AG04450 (cell line): ENCODE measurements around the gene MYPOP. TPM values are rescaled to one million over a fixed set of nuclear protein-coding genes. Genes with fewer than 3 reads are reported as not detected.

Source experiments
- CTCF ChIA-PET: fragments of 300-600, 350-600 bp; formaldehyde crosslinking; extraction: SDS; loops from one replicate; lab custom pipeline; 2022; ENCODE audit warnings: antibody characterized with exemption, inconsistent platforms; lab: Charles Lee
- POLR2A ChIA-PET: fragments of 350-600 bp; formaldehyde crosslinking; extraction: SDS; loops from one replicate; lab custom pipeline; 2021; ENCODE audit warnings: antibody characterized with exemption, inconsistent platforms; lab: Yijun Ruan, JAX
- DNase-seq: peaks from one replicate; pipeline ENCODE4 v3.0.0-alpha.2; 2011; ENCODE audit warnings: low read depth, low spot score
- H3K27ac ChIP-seq: one replicate; pipeline ENCODE4 v1.5.1; 2012; ENCODE audit warnings: low read depth, low read length, control low read depth
- H3K27me3 ChIP-seq: one replicate; pipeline ENCODE4 v1.6.0; 2012; ENCODE audit warnings: low read length; ENCODE audit not compliant: control insufficient read depth, insufficient read depth
- H3K4me3 ChIP-seq: 2 replicates; pipeline ENCODE4 v1.5.1; 2011; ENCODE audit warnings: mild to moderate bottlenecking, low read depth, low read length, control low read depth
- H3K9me3 ChIP-seq: 2 replicates; pipeline ENCODE4 v1.5.1; 2012; ENCODE audit warnings: low read length; ENCODE audit not compliant: control insufficient read depth, insufficient read depth
- CTCF ChIP-seq: IDR thresholded peaks from 2 replicates; pipeline ENCODE4 v1.5.1; 2011; ENCODE audit warnings: low read depth, low read length, control low read depth, inconsistent platforms
- polyA minus RNA-seq: library from RNA; depleted of rRNA, polyadenylated mRNA; stranded (reverse); fragments of >200 nt; gene quantifications from 2 replicates; pipeline ENCODE4 v1.2.3, GENCODE V29; 2011; rRNA and poly(A)+ RNA removed
- polyA plus RNA-seq: library from polyadenylated mRNA; depleted of rRNA; stranded (reverse); fragments of >200 nt; gene quantifications from 2 replicates; pipeline ENCODE4 v1.2.3, GENCODE V29; 2011; rRNA removed

Gene MYPOP
- 1.4 and 1.6 TPM in 2 replicates for polyA plus RNA-seq
- 0.70 and 1.4 TPM in 2 replicates for polyA minus RNA-seq

- ChIA-PET CTCF (interaction anchor here (0.6 to 1.6 kb wide), 2 partner anchors 17 to 111 kb away, joined by 3 to 4 read pairs; no protein-coding TSS in a partner anchor), POLR2A (interaction anchor here (0.8 to 1.4 kb wide), 4 partner anchors 16 to 133 kb away, joined by 3 to 8 read pairs (median 5); partner anchors contain the start of genes CCDC61, IRF2BP1 and SIX5)
- peak within 1 kb of the TSS; percentile 52 for H3K27ac ChIP-seq
- peak within 1 kb of the TSS; percentile 86 for H3K4me3 ChIP-seq
- TF ChIP-seq CTCF = no peak
- no peak for DNase-seq
- no peaks in the 10 kb centered on the region for H3K9me3 ChIP-seq
- H3K27me3 ChIP-seq = no peaks in the 10 kb centered on the region
Measured at GRCh38 chr19:45901912-45902650, at the start of gene MYPOP. TSS of gene MYPOP (minus strand) at chr19:45902613. CDS start at chr19:45901773, 840 bp downstream.

- ChIA-PET CTCF (no interaction called here), POLR2A (no interaction called here)
- TF ChIP-seq CTCF = no peak
Measured at GRCh38 chr19:45947926-45948325, 45.5 kb upstream of the MYPOP start.

GRCh38 chr19:45940515-45940805, 38.0 kb upstream of the MYPOP start:
- CTCF ChIA-PET = no interaction called here
- H3K27me3 ChIP-seq = peaks cover 37% of the 10 kb centered on the region

More at GRCh38 chr19:45947926-45948325, 45.5 kb upstream of the MYPOP start:
- H3K9me3 ChIP-seq = peaks cover 5% of the 10 kb centered on the region; the same call in 1 of the 2 replicates
- DNase-seq = no peak
- no peak overlapping the region for H3K27ac ChIP-seq
- H3K27me3 ChIP-seq = no peaks in the 10 kb centered on the region
- H3K4me3 ChIP-seq = no peak overlapping the region

GRCh38 chr19:45939792-45940514, 37.5 kb upstream of the MYPOP start:
- no peak overlapping the region for H3K27ac ChIP-seq

More at GRCh38 chr19:45940515-45940805, 38.0 kb upstream of the MYPOP start:
- POLR2A ChIA-PET = no interaction called here
- no peak overlapping the region for H3K4me3 ChIP-seq
- TF ChIP-seq CTCF = no peak
- no peak overlapping the region for H3K27ac ChIP-seq
- no peak for DNase-seq
- peaks cover 6% of the 10 kb centered on the region; the same call in 1 of the 2 replicates for H3K9me3 ChIP-seq

More at GRCh38 chr19:45939792-45940514, 37.5 kb upstream of the MYPOP start:
- ChIA-PET POLR2A (no interaction called here), CTCF (no interaction called here)
- Histone ChIP-seq H3K4me3 (no peak overlapping the region), H3K27me3 (peaks cover 41% of the 10 kb centered on the region), H3K9me3 (peaks cover 6% of the 10 kb centered on the region; the same call in 1 of the 2 replicates)
- no peak for TF ChIP-seq CTCF
- no peak for DNase-seq
